ENCODE measurements around the gene ASIC4.

The ASIC4 gene

GRCh38 chr2:219542931-219543595, 28.8 kb downstream of the ASIC4 start:
- Histone ChIP-seq H3K4me3 (ENCODE audit: severe bottlenecking) (peak overlapping the region; percentile 80), H3K27me3 (ENCODE audit: insufficient read depth, poor library complexity, severe bottlenecking) (no peaks in the 10 kb centered on the region), H3K4me1 (ENCODE audit: insufficient read depth, poor library complexity, severe bottlenecking) (peaks cover 6% of the 10 kb centered on the region), H3K9me3 (ENCODE audit: severe bottlenecking) (no peaks in the 10 kb centered on the region), H3K36me3 (ENCODE audit: low read depth) (peaks cover 27% of the 10 kb centered on the region), H3K27ac (ENCODE audit: poor library complexity, severe bottlenecking) (peak overlapping the region; percentile 79)
- DNase-seq (ENCODE audit: low spot score), result no peak
- peak; percentile 56 for ATAC-seq (ENCODE audit: low read depth)
- TF ChIP-seq CTCF (IDR thresholded peaks at IDR 0.05; ENCODE audit: poor library complexity, severe bottlenecking), result no peak

- H3K36me3 ChIP-seq (ENCODE audit: low read depth), result peaks cover 26% of the 10 kb centered on the region
- no peaks in the 10 kb centered on the region for H3K9me3 ChIP-seq (ENCODE audit: severe bottlenecking)
- H3K27ac ChIP-seq (ENCODE audit: poor library complexity, severe bottlenecking), result peak within 1 kb of the TSS; percentile 79
- ATAC-seq (ENCODE audit: low read depth), result peak; percentile 72
- no peak for TF ChIP-seq CTCF (IDR thresholded peaks at IDR 0.05; ENCODE audit: poor library complexity, severe bottlenecking)
- peak within 1 kb of the TSS; percentile 80 for H3K4me3 ChIP-seq (ENCODE audit: severe bottlenecking)
- no peaks in the 10 kb centered on the region for H3K4me1 ChIP-seq (ENCODE audit: insufficient read depth, poor library complexity, severe bottlenecking)
- no peaks in the 10 kb centered on the region for H3K27me3 ChIP-seq (ENCODE audit: insufficient read depth, poor library complexity, severe bottlenecking)
- DNase-seq (ENCODE audit: low spot score), result peak; percentile 99
Observed at GRCh38 chr2:219543596-219544358, 29.5 kb downstream of the ASIC4 start, which contains the start of the genes CHPF and TMEM198. TSS of gene CHPF (minus strand) at chr2:219543809. CDS start at chr2:219543538, 271 bp downstream. TSS of gene TMEM198 (plus strand) at chr2:219544028. CDS start at chr2:219544728, 700 bp downstream.

- no peak for TF ChIP-seq CTCF (IDR thresholded peaks at IDR 0.05; ENCODE audit: poor library complexity, severe bottlenecking)
- no peaks in the 10 kb centered on the region for H3K9me3 ChIP-seq (ENCODE audit: severe bottlenecking)
- DNase-seq (ENCODE audit: low spot score), result no peak
- H3K27ac ChIP-seq (ENCODE audit: poor library complexity, severe bottlenecking), result no peak overlapping the region
- H3K4me3 ChIP-seq (ENCODE audit: severe bottlenecking), result peak overlapping the region; percentile 80
- H3K4me1 ChIP-seq (ENCODE audit: insufficient read depth, poor library complexity, severe bottlenecking), result no peaks in the 10 kb centered on the region
- H3K27me3 ChIP-seq (ENCODE audit: insufficient read depth, poor library complexity, severe bottlenecking), result no peaks in the 10 kb centered on the region
- peaks cover 19% of the 10 kb centered on the region for H3K36me3 ChIP-seq (ENCODE audit: low read depth)
- ATAC-seq (ENCODE audit: low read depth), result no peak
Observed at GRCh38 chr2:219544567-219544966, 30.3 kb downstream of the ASIC4 start.

GRCh38 chr2:219545295-219545942, 31.1 kb downstream of the ASIC4 start:
- Histone ChIP-seq H3K27ac (ENCODE audit: poor library complexity, severe bottlenecking) (no peak overlapping the region), H3K36me3 (ENCODE audit: low read depth) (peaks cover 13% of the 10 kb centered on the region), H3K4me3 (ENCODE audit: severe bottlenecking) (no peak overlapping the region), H3K4me1 (ENCODE audit: insufficient read depth, poor library complexity, severe bottlenecking) (no peaks in the 10 kb centered on the region), H3K27me3 (ENCODE audit: insufficient read depth, poor library complexity, severe bottlenecking) (no peaks in the 10 kb centered on the region), H3K9me3 (ENCODE audit: severe bottlenecking) (no peaks in the 10 kb centered on the region)
- ATAC-seq (ENCODE audit: low read depth) (no peak), DNase-seq (ENCODE audit: low spot score) (no peak)
- no peak for TF ChIP-seq CTCF (IDR thresholded peaks at IDR 0.05; ENCODE audit: poor library complexity, severe bottlenecking)

All from RWPE2 (cell line).